ENCODE results near the gene ATP10B.

Gene ATP10B

GRCh38 chr5:160619381-160619780 is 232.6 kb downstream of the ATP10B start:
- Histone ChIP-seq H3F3A (ENCODE audit: insufficient read depth) (no peaks in the 10 kb centered on the region), H3K9me3 (ENCODE audit: insufficient read depth, low read length) (no peaks in the 10 kb centered on the region), H3K36me3 (ENCODE audit: low read length) (no peaks in the 10 kb centered on the region), H3K27me3 (ENCODE audit: low read length) (no peaks in the 10 kb centered on the region), H3K27ac (ENCODE audit: low read depth, low read length) (no peak overlapping the region), H3K9ac (ENCODE audit: low read length) (no peak overlapping the region), H3K4me2 (ENCODE audit: low read depth, low read length, poor library complexity, severe bottlenecking) (no peak overlapping the region), H3K4me3 (ENCODE audit: insufficient read depth, low read length, poor library complexity, severe bottlenecking) (no peak overlapping the region), H4K20me1 (ENCODE audit: low read depth, low read length) (no peaks in the 10 kb centered on the region), H3K9me2 (replicated peaks; ENCODE audit: insufficient read depth, low read length) (no peaks in the 10 kb centered on the region), H2AFZ (ENCODE audit: low read depth, low read length, severe bottlenecking) (no peak overlapping the region), H3K79me2 (ENCODE audit: insufficient read depth, low read length) (no peaks in the 10 kb centered on the region)
- TF ChIP-seq CTCF (IDR thresholded peaks at IDR 0.05; ENCODE audit: insufficient read depth, low read length, poor library complexity, severe bottlenecking) (no peak), EZH2phosphoT487 (conservative IDR thresholded peaks at IDR 0.05; ENCODE audit: low read length) (no peak)

DNA sequence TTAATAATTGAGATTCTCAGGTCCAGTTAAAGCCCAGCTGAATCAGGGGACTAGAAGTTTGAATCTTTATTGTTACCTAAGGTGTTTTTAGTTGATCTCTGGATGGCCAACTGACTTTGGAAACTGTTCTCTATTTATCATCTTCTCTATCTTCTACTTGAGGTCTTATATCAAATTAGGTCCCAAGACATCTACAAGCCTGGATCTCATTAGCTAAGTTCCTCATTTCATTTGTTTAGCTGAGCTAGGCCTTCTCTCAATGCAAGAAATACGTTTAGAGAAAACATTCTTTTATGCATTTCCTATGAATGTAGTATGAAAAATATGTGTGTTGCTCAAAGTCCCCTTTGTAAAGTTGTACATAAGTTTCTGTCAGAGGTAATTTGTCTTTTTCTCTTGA is 233.7 kb downstream of the ATP10B start:
- Histone ChIP-seq H3K79me2 (ENCODE audit: insufficient read depth, low read length) (no peaks in the 10 kb centered on the region), H3K27ac (ENCODE audit: low read depth, low read length) (no peak overlapping the region), H3K9me2 (replicated peaks; ENCODE audit: insufficient read depth, low read length) (no peaks in the 10 kb centered on the region), H3K36me3 (ENCODE audit: low read length) (no peaks in the 10 kb centered on the region), H3K27me3 (ENCODE audit: low read length) (no peaks in the 10 kb centered on the region), H3K9me3 (ENCODE audit: insufficient read depth, low read length) (no peaks in the 10 kb centered on the region), H3K4me2 (ENCODE audit: low read depth, low read length, poor library complexity, severe bottlenecking) (no peak overlapping the region), H3K9ac (ENCODE audit: low read length) (no peak overlapping the region), H3K4me3 (ENCODE audit: insufficient read depth, low read length, poor library complexity, severe bottlenecking) (no peak overlapping the region), H4K20me1 (ENCODE audit: low read depth, low read length) (no peaks in the 10 kb centered on the region), H3F3A (ENCODE audit: insufficient read depth) (no peaks in the 10 kb centered on the region), H2AFZ (ENCODE audit: low read depth, low read length, severe bottlenecking) (no peak overlapping the region)
- no peak for TF ChIP-seq EZH2phosphoT487 (conservative IDR thresholded peaks at IDR 0.05; ENCODE audit: low read length)
- TF ChIP-seq CTCF (IDR thresholded peaks at IDR 0.05; ENCODE audit: insufficient read depth, low read length, poor library complexity, severe bottlenecking): no peak

GRCh38 chr5:160616712-160617497 is 235.1 kb downstream of the ATP10B start:
- no peaks in the 10 kb centered on the region for H3K27me3 ChIP-seq (ENCODE audit: low read length)
- no peaks in the 10 kb centered on the region for H3F3A ChIP-seq (ENCODE audit: insufficient read depth)
- no peak overlapping the region for H3K4me3 ChIP-seq (ENCODE audit: insufficient read depth, low read length, poor library complexity, severe bottlenecking)
- TF ChIP-seq EZH2phosphoT487 (conservative IDR thresholded peaks at IDR 0.05; ENCODE audit: low read length) (no peak), CTCF (IDR thresholded peaks at IDR 0.05; ENCODE audit: insufficient read depth, low read length, poor library complexity, severe bottlenecking) (no peak)
- H3K9ac ChIP-seq (ENCODE audit: low read length): no peak overlapping the region
- no peaks in the 10 kb centered on the region for H3K9me2 ChIP-seq (replicated peaks; ENCODE audit: insufficient read depth, low read length)
- no peak overlapping the region for H3K27ac ChIP-seq (ENCODE audit: low read depth, low read length)
- no peaks in the 10 kb centered on the region for H3K36me3 ChIP-seq (ENCODE audit: low read length)
- H3K79me2 ChIP-seq (ENCODE audit: insufficient read depth, low read length): no peaks in the 10 kb centered on the region
- H2AFZ ChIP-seq (ENCODE audit: low read depth, low read length, severe bottlenecking): no peak overlapping the region
- H3K9me3 ChIP-seq (ENCODE audit: insufficient read depth, low read length): no peaks in the 10 kb centered on the region
- H4K20me1 ChIP-seq (ENCODE audit: low read depth, low read length): no peaks in the 10 kb centered on the region
- no peak overlapping the region for H3K4me2 ChIP-seq (ENCODE audit: low read depth, low read length, poor library complexity, severe bottlenecking)
